Caco-2 (cell line): Measurements from ENCODE around the gene RGS5. TPM values are rescaled to one million over a fixed set of nuclear protein-coding genes. Genes with fewer than 3 reads are reported as not detected.

ENCODE experiments used
- BruUV-seq: library from RNA; stranded (reverse); fragments of 400-500 nt; replicated peaks from 2 replicates; lab custom pipeline; 2021; lab: Mats Ljungman, UMichigan
- CTCF ChIA-PET: fragments of 300-600 bp; sonication (Branson Sonifier 250); formaldehyde crosslinking; loops from one replicate; lab custom pipeline; 2022; ENCODE audit warnings: antibody characterized with exemption; lab: Charles Lee
- POLR2A ChIA-PET: fragments of 300-600 bp; sonication (Branson Sonifier 250); formaldehyde crosslinking; loops from one replicate; lab custom pipeline; 2022; ENCODE audit warnings: antibody characterized with exemption; lab: Charles Lee
- DNase-seq, 2 experiments: peaks; one replicate each; pipeline versions ENCODE4 v3.0.0 to v3.0.0-alpha.2; 2020 to 2022
- H3K27me3 ChIP-seq: replicated peaks from 2 replicates; pipeline ENCODE4 v1.6.0; 2011; ENCODE audit warnings: low read length; ENCODE audit not compliant: control insufficient read depth, insufficient read depth
- H3K36me3 ChIP-seq: 2 replicates; pipeline ENCODE4 v1.5.1; 2011; ENCODE audit warnings: low read length; ENCODE audit not compliant: control insufficient read depth, insufficient read depth
- H3K4me1 ChIP-seq: fragments of 250-450 bp; sonication (Bioruptor Pico); 2 replicates; pipeline ENCODE4 v1.5.1; 2020; ENCODE audit warnings: mild to moderate bottlenecking
- H3K4me3 ChIP-seq: 2 replicates; pipeline ENCODE4 v1.5.1; 2011; ENCODE audit warnings: low read depth, mild to moderate bottlenecking, control low read depth, low read length
- H3K9me3 ChIP-seq: fragments of 250-450 bp; sonication (Bioruptor Pico); 2 replicates; pipeline ENCODE4 v1.5.1; 2020; ENCODE audit warnings: mild to moderate bottlenecking, moderate library complexity
- H3K27ac Mint-ChIP-seq: one replicate; pipeline ENCODE4 v1.8.0; 2022; ENCODE audit warnings: mixed read lengths; ENCODE audit not compliant: unreplicated experiment
- H3K27me3 Mint-ChIP-seq: one replicate; pipeline ENCODE4 v1.8.0; 2022; ENCODE audit warnings: mixed read lengths; ENCODE audit not compliant: insufficient read depth, unreplicated experiment
- H3K36me3 Mint-ChIP-seq: one replicate; pipeline ENCODE4 v1.8.0; 2022; ENCODE audit warnings: mild to moderate bottlenecking, mixed read lengths; ENCODE audit not compliant: insufficient read depth, unreplicated experiment
- H3K4me1 Mint-ChIP-seq: one replicate; pipeline ENCODE4 v1.8.0; 2022; ENCODE audit warnings: low read depth, mixed read lengths; ENCODE audit not compliant: unreplicated experiment
- H3K4me3 Mint-ChIP-seq: one replicate; pipeline ENCODE4 v1.8.0; 2022; ENCODE audit warnings: mild to moderate bottlenecking, moderate library complexity, mixed read lengths; ENCODE audit not compliant: unreplicated experiment
- H3K9me3 Mint-ChIP-seq: one replicate; pipeline ENCODE4 v1.8.0; 2022; ENCODE audit warnings: mixed read lengths; ENCODE audit not compliant: unreplicated experiment
- CTCF ChIP-seq, 2 experiments: fragments of 200-600 bp in 1 of 2; IDR thresholded peaks; 1 replicate in 1 of 2; 2 replicates in 1 of 2; pipeline versions ENCODE4 v1.5.1 to v1.8.0; 2011 to 2022; ENCODE audit warnings: antibody characterized with exemption in 1 of 2, control low read depth in 1 of 2, inconsistent platforms in 1 of 2, low read depth in 1 of 2, low read length in 1 of 2, mild to moderate bottlenecking in 1 of 2, moderate library complexity in 1 of 2; ENCODE audit not compliant: insufficient read depth in 1 of 2, severe bottlenecking in 1 of 2, unreplicated experiment in 1 of 2
- intact Hi-C: fragments of 100-400 bp; cut with micrococcal nuclease; formaldehyde crosslinking; loops from one replicate; pipeline ENCODE4 v1.10.0; 2022; ENCODE audit not compliant: unreplicated experiment
- total RNA-seq: library from RNA; stranded (reverse); gene quantifications from 2 replicates; pipeline ENCODE4 v1.2.3, GENCODE V29; 2022

Gene RGS5
- total RNA-seq, 1 experiment from 2014 or later, result 8.4 TPM

DNA sequence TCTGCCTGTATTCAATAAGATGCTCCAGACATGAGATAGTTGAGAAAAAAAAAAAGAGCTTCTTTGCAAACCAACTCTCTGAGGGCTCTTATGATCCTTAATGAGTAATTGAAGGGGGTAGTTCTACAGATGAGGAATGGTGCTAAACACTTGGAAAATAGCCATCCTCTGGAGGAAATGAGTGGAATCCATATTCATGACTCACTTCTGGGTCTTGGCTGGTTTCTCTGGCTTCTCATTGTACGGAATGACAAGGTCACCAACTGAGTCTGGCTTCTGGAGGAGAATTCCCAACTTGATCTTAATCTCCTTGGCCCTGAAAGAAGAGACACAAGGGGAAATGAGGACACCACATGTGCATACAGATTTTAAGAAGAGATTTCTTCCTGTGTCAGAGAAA is 34.7 kb downstream of the RGS5 start:
- intact Hi-C loops, result no loop called here
- no TSS peak for BruUV-seq
- Histone ChIP-seq H3K4me3 (no peak overlapping the region), H3K4me1 (no peaks in the 10 kb centered on the region), H3K27me3 (no peaks in the 10 kb centered on the region), H3K36me3 (no peaks in the 10 kb centered on the region), H3K9me3 (no peaks in the 10 kb centered on the region)
- no peak overlapping the region for H3K27ac Mint-ChIP-seq
- H3K4me3 Mint-ChIP-seq, result no peak overlapping the region
- no peaks in the 10 kb centered on the region for H3K4me1 Mint-ChIP-seq
- no peaks in the 10 kb centered on the region for H3K9me3 Mint-ChIP-seq
- ChIA-PET POLR2A (no interaction called here), CTCF (no interaction called here)
- no peaks in the 10 kb centered on the region for H3K36me3 Mint-ChIP-seq
- peaks cover 9% of the 10 kb centered on the region for H3K27me3 Mint-ChIP-seq
- no peak for DNase-seq
- TF ChIP-seq CTCF (IDR thresholded peaks at IDR 0.05; ENCODE audit: insufficient read depth in 1 of 2, low read depth in 1 of 2, low read length in 1 of 2, severe bottlenecking in 1 of 2, unreplicated experiment in 1 of 2), result no peak

DNA sequence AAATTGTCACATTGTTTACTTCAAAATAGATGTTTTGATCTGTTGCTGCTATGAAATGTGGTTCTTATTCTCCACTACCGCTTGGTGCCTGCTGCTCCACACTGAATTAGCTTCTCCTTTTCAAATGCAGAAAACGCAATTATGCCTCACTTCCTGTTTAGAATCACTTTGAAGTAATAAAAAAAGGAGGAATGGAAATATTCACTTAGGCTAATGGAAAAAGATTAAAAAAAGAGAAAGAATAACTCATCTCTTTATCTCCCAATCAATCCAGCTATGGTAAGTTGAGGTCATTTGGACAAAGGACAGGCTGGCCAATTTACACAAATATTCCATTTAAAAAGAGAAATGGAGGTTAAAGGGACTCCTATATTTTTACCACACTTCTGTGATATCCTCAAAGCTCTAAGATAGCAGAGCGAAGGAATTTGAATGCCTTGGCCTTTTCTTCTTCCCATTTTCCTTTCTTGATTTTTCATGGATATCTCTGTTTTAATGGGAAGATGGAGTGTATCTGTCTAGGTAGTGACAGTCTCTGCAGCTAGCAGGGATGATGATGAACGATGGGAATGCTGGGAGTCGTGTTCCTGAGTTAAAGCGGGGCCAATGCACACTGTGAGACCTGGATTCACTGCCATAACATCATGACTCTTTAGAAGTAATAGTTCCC is 35.7 kb downstream of the RGS5 start:
- Mint-ChIP-seq H3K27ac (no peak overlapping the region), H3K36me3 (no peaks in the 10 kb centered on the region), H3K27me3 (peaks cover 9% of the 10 kb centered on the region), H3K9me3 (no peaks in the 10 kb centered on the region), H3K4me3 (no peak overlapping the region), H3K4me1 (no peaks in the 10 kb centered on the region)
- CTCF ChIA-PET, result no interaction called here
- no peaks in the 10 kb centered on the region for H3K27me3 ChIP-seq
- intact Hi-C loops, result no loop called here
- BruUV-seq, result no TSS peak
- H3K9me3 ChIP-seq, result no peaks in the 10 kb centered on the region
- no peak for TF ChIP-seq CTCF (IDR thresholded peaks at IDR 0.05; ENCODE audit: insufficient read depth in 1 of 2, low read depth in 1 of 2, low read length in 1 of 2, severe bottlenecking in 1 of 2, unreplicated experiment in 1 of 2)
- H3K36me3 ChIP-seq, result no peaks in the 10 kb centered on the region
- POLR2A ChIA-PET, result no interaction called here
- no peaks in the 10 kb centered on the region for H3K4me1 ChIP-seq
- DNase-seq, result no peak
- no peak overlapping the region for H3K4me3 ChIP-seq

GRCh38 chr1:163165119-163165518 is 37.6 kb downstream of the RGS5 start:
- Mint-ChIP-seq H3K4me3 (no peak overlapping the region), H3K27me3 (peaks cover 6% of the 10 kb centered on the region), H3K27ac (no peak overlapping the region), H3K4me1 (no peaks in the 10 kb centered on the region), H3K36me3 (no peaks in the 10 kb centered on the region), H3K9me3 (no peaks in the 10 kb centered on the region)
- H3K27me3 ChIP-seq, result no peaks in the 10 kb centered on the region
- CTCF ChIA-PET, result no interaction called here
- intact Hi-C loops, result no loop called here
- TF ChIP-seq CTCF (IDR thresholded peaks at IDR 0.05; ENCODE audit: insufficient read depth in 1 of 2, low read depth in 1 of 2, low read length in 1 of 2, severe bottlenecking in 1 of 2, unreplicated experiment in 1 of 2), result no peak
- H3K4me1 ChIP-seq, result no peaks in the 10 kb centered on the region
- DNase-seq, result no peak
- H3K36me3 ChIP-seq, result no peaks in the 10 kb centered on the region
- no TSS peak for BruUV-seq
- H3K4me3 ChIP-seq, result no peak overlapping the region
- POLR2A ChIA-PET, result no interaction called here
- H3K9me3 ChIP-seq, result no peaks in the 10 kb centered on the region
